Stimulated activated naive CD4-positive, alpha-beta T cell treated with Interleukin-2 at 50 U/mL for 16 hours (primary cell): ENCODE measurements around the gene CCAR1.
"Not testable (repeated sequence)": the region's sequence is repeated elsewhere in the genome, so short reads cannot be mapped to it uniquely, and the experiment has no call there.

Experiments
- DNase-seq: peaks from one replicate; lab custom pipeline; 2025; lab: John Stamatoyannopoulos, UW

Gene CCAR1, protein sequence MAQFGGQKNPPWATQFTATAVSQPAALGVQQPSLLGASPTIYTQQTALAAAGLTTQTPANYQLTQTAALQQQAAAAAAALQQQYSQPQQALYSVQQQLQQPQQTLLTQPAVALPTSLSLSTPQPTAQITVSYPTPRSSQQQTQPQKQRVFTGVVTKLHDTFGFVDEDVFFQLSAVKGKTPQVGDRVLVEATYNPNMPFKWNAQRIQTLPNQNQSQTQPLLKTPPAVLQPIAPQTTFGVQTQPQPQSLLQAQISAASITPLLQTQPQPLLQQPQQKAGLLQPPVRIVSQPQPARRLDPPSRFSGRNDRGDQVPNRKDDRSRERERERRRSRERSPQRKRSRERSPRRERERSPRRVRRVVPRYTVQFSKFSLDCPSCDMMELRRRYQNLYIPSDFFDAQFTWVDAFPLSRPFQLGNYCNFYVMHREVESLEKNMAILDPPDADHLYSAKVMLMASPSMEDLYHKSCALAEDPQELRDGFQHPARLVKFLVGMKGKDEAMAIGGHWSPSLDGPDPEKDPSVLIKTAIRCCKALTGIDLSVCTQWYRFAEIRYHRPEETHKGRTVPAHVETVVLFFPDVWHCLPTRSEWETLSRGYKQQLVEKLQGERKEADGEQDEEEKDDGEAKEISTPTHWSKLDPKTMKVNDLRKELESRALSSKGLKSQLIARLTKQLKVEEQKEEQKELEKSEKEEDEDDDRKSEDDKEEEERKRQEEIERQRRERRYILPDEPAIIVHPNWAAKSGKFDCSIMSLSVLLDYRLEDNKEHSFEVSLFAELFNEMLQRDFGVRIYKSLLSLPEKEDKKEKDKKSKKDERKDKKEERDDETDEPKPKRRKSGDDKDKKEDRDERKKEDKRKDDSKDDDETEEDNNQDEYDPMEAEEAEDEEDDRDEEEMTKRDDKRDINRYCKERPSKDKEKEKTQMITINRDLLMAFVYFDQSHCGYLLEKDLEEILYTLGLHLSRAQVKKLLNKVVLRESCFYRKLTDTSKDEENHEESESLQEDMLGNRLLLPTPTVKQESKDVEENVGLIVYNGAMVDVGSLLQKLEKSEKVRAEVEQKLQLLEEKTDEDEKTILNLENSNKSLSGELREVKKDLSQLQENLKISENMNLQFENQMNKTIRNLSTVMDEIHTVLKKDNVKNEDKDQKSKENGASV

DNA sequence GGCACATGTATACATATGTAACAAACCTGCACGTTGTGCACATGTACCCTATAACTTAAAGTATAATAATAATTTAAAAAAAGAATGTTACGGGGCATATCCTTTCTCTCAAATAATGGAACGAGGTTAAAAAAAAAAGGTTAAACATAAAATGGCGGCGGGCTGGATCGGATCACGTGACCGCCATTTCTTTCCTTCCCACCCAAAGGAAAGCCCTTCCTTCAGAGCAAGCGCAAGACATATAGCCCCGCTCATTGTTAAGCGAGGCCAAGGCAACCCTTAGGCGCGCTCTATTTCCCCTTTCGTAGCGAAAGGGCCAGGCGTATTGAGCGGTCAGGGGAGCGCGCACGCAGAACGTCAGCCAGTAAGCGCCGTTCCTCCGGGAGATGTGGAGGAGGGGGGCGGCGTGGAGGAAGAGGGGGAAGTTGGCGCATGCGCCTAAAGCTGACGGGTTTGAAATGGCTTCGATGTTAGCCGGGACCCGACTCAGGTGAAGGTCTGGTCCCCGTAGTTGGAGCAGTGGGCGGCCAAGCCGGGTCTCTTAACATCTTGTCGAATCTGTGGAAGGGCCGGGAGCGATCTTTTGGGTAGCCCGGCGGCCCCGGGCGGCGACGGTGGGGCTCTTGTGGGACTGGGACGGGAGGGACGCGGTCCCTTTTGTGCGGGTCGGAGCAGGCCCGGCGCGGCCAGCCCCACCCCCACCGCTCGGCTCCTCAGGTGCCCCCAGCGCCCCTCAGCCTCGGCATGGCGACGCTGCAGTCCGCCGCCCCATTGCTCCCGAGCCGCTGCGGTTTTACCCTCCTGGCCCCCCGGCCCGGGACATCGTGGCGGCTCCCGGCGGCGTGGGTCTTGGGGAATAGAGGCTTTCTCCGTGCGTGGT, at the start of gene CCAR1:
Gene CCAR1 (plus strand): TSS at position 447 of the 880 bp plus-strand sequence. CDS start 1,266 bp downstream, outside the sequence.
- DNase-seq, result peak; percentile 96

DNA sequence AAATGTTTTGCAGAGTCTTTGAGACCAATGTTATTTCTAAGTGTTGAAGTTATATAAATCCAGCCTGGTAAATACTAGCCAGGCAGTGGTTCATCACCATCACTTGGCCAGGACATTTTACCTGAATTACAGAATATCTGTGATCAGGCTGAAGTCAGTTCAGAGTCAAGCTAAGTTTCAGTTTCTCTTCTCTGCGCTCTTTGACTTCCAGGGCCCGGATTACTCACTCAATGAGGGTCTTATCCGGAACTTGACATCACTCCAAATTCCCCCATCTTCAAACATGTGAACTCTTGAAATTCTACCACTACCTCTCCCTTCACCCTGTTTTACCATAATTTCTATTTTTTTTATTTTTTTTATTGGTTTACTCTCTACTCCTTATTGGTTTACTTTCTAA, 36.6 kb upstream of the CCAR1 start:
- no peak for DNase-seq

DNA sequence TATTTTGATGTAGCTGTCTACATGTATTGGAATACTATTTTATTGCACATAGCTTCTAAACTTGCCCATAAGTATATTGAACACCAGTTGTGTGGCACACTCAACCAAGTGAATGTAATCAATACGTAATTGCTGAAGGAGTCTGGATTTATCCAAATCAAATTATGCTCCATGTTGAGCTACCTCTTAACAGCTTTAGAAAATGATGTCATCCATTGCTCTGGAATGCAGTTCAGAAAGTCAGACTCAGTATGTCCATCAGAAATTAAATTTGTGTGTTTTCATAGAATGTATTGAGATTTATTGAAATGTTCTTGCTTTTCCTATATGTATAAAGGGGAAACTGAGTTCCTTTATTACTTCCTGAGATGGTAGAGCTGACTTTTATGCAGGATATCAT, 25.0 kb upstream of the CCAR1 start:
- no peak for DNase-seq

- DNase-seq, result no peak
These were observed 23.9 kb upstream of the CCAR1 start for GRCh38 chr10:68697106-68697505.

DNA sequence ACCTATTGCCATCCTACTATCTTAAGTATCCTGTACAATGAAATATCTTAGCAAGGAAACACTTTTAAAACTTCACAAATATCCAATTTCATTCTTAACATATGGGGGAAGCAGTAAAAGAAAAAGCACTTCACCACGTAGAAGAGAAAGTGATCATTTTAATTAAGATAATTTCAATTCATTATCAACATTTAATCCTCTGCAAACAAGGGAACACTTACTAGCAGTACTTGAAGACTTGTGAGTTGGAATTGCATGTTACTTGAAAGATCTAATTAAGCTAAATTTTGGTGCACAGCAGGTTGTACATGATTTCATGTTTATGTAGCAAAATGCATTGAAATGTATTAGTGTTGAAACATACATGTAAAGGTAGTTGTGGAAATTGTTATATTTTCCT, 20.8 kb upstream of the CCAR1 start:
- DNase-seq, result no peak

- DNase-seq, result no peak
These were observed 15.5 kb upstream of the CCAR1 start for GRCh38 chr10:68705548-68705947.

- not testable (repeated sequence) for DNase-seq
These were observed 12.1 kb upstream of the CCAR1 start for GRCh38 chr10:68708987-68709386.

- not testable (repeated sequence) for DNase-seq
These were observed 8.0 kb upstream of the CCAR1 start for GRCh38 chr10:68713065-68713464.

DNA sequence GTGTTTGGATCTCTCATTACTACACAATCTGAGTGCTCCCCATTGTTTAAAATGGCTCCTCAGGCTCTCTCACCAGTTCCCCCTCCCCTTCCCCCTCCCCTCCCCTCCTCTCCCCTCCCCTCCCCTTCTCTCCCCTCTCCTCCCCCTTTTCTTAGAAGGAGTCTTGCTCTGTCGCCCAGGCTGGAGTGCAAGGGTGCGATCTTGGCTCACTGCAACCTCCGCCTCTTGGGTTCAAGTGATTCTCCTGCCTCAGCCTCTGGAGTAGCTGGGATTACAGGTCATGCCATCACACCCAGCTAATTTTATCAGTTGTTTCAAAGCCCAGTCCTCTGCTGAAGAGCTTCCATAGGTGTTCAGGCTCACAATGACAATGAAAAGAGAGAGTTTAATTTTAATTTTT, 3.6 kb upstream of the CCAR1 start:
- no peak for DNase-seq

DNA sequence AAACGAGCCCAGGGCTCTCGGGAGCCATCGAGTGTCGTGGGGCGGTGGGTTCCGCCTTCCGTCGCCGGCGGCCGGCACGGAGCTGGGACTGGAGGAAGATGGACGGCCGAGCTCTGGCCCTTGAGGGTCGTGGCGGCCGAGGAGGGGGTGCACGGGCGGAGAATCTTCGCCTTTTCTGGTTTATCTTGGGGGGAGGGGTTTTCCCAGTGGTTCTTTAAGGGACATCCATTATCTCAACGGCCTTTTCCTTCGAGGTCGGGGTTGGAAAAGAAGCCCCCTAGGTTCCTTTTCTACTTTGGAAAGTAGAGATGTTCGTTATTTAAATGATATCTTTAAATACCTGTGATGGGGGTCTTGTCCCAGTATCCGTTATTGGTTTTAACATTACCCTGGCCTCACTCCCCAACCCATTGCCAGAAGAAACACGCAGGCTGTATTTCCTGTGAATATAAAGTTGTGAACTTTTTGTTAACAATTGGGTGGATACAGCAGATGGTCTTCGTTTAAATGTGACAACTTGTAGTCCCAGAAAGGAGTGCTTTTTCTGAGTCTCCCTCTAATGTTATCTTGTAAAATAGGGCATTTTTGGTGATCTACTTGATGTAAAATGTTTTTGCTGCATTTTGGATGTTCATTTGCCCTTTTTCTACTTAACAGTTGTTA, 765 bp downstream of the CCAR1 start:
- no peak for DNase-seq

DNA sequence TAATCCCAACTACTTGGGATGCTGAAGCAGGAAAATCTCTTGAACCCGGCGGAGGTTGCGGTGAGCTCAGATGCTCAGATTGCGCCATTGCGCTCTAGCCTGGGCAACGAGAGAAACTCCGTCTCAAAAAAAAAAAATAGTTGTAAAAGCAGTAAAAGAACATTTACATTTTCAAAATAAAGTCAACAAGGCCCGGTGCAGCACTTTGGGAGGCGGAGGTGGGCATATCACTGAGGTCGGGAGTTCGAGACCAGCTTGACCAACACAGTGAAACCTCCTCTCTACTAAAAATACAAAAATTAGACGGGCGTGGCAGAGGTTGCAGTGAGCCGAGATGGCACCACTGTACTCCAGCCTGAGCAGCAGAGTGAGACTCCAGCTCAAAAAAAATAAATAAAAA, 4.0 kb downstream of the CCAR1 start:
- no peak for DNase-seq

DNA sequence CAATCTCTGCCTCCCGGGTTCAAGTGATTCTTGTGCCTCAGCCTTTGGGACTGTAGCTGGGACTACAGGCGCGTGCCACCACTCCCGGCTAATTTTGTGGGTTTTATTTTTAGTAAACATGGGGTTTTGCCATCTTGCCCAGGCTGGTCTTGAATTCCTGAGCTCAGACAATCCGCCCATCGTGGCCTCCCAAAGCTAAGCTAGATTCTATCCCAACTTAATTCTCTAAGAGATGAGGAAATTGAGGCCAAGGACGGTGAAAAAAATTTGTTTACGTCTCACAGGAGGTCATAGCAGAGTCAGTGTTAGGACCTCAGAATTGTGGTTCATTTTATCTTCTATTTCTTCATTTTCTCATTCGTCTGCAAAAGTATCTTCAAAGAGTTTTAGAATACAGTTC, 6.1 kb downstream of the CCAR1 start:
- no peak for DNase-seq

DNA sequence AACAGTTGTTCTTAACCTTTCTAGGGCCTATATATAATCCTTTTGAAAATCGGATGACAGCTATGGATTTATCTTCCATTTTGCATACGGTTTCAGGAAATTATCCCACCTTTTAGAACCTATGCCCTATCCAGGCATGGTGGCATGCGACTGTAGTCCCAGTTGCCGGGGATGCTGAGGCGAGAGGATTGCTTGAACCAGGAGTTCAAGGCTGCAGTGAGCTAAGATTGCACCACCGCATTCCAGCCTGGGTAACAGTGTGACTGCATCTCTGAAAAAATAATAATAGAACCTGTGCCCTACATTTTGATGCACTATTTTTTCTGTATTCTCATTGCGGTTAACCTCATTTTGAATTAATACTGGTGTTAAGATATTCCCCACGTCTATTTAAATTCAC, 11.6 kb downstream of the CCAR1 start:
- no peak for DNase-seq

DNA sequence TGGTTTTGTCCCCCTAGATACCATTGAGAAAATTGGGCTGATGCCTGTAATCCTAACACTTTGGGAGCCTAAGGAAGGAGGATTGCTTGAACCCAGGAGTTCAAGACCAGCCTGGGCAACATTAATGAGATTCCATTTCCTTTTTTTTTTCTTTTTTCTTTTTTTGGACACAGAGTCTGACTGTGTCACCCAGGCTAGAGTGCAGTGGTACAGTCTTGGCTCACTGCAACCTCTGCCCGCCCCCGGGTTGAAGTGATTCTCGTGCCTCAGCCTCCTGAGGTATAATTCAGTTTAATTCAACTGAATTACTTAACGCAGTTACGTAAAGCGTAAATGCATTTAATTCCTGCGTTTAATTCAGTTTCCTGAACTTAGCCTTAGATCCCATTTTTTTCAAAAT, 13.3 kb downstream of the CCAR1 start:
- DNase-seq, result no peak

GRCh38 chr10:68735119-68735518, 14.1 kb downstream of the CCAR1 start:
- no peak for DNase-seq

DNA sequence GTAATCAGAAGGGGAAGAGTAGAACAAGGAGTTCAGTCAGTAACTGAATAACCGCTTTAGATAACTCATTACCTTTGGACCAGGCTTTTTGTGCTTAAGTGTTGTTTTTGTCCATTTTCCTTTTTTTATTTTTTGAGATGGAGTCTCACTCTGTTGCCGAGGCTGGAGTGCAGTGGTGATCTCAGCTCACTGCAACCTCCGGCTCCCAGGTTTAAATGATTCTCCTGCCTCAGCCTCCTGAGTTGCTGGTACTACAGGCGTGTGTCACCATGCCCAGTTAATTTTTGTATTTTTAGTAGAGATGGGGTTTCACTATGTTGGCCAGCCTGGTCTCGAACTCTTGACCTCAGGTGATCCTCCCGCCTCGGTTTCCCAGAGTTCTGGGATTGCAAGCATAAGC, 14.7 kb downstream of the CCAR1 start:
- not testable (repeated sequence) for DNase-seq

DNA sequence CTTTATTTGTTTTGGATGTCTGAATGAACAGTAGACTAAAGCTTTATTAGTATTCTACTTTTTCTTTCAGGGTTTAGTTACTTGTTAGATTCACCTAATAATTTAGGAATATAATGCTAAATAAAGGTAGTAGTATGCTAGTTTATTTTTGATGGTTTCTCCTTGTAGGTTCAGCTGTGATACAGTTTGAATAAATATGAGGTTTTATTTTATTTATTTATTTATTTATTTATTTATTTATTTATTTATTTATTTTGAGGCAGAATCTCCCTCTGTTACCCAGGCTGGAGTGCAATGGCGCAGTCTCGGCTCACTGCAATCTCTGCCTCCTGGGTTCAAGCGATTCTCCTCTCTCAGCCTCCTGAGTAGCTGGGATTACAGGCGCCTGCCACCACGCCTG, 19.6 kb downstream of the CCAR1 start:
- DNase-seq, result not testable (repeated sequence)

GRCh38 chr10:68742397-68742796, 21.4 kb downstream of the CCAR1 start:
- no peak for DNase-seq

GRCh38 chr10:68752711-68753350, 31.8 kb downstream of the CCAR1 start:
- no peak for DNase-seq

DNA sequence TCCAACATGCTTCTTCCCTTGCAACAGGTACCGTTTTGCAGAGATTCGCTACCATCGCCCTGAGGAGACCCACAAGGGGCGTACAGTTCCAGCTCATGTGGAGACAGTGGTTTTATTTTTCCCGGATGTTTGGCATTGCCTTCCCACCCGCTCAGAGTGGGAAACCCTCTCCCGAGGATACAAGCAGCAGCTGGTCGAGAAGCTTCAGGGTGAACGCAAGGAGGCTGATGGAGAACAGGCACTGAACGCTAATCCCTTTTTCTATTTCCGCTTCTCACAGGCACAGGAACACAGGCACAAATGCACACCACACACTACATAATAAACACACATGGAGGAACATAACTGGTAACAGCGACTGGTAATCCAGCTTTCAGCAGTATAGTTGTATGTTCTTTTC, 35.2 kb downstream of the CCAR1 start:
- DNase-seq, result no peak
